Peyer's patch (tissue), 4 donors: ENCODE measurements around the gene TMEM117.

Experiments used
- CTCF ChIP-seq, 6 experiments: fragments of 450-650 bp in 4 of 6; fragments of 200-600 bp in 2 of 6; sonication (generic) in 1 of 6; IDR thresholded peaks; one replicate each; pipeline ENCODE4 v1.5.1; 2017 to 2019; ENCODE audit warnings: antibody characterized with exemption in 6 of 6, mild to moderate bottlenecking in 3 of 6, moderate library complexity in 1 of 6
- POLR2A ChIP-seq, 2 donors: fragments of 450-650 bp; IDR thresholded peaks; one replicate each; pipeline ENCODE4 v1.5.1; 2017; ENCODE audit warnings: antibody characterized with exemption in 2 of 2, mild to moderate bottlenecking in 2 of 2, moderate library complexity in 2 of 2

- TF ChIP-seq CTCF (IDR thresholded peaks at IDR 0.05) (no peak), POLR2A (IDR thresholded peaks at IDR 0.05) (no peak)
Observed at GRCh38 chr12:44377443-44378187, 541.7 kb downstream of the TMEM117 start.
